Ishikawa (cell line): ENCODE results near the gene HOTAIR.

Source experiments
- CEBPB ChIP-seq: IDR thresholded peaks from 2 replicates; pipeline ENCODE4 v1.6.1; 2012
- CREB1 ChIP-seq: IDR thresholded peaks from 2 replicates; pipeline ENCODE4 v1.6.1; 2012; ENCODE audit warnings: low read depth
- EGR1 ChIP-seq: IDR thresholded peaks from 2 replicates; pipeline ENCODE4 v1.6.1; 2012
- EP300 ChIP-seq: IDR thresholded peaks from 2 replicates; pipeline ENCODE4 v1.6.1; 2012; ENCODE audit warnings: borderline replicate concordance
- FOXM1 ChIP-seq: IDR thresholded peaks from 2 replicates; pipeline ENCODE4 v1.6.1; 2012; ENCODE audit warnings: low read depth, borderline replicate concordance
- MAX ChIP-seq: IDR thresholded peaks from 2 replicates; pipeline ENCODE4 v1.6.1; 2012
- NFIC ChIP-seq: IDR thresholded peaks from 2 replicates; pipeline ENCODE4 v1.6.1; 2012
- RAD21 ChIP-seq: IDR thresholded peaks from 2 replicates; pipeline ENCODE4 v1.6.1; 2012; ENCODE audit warnings: low read depth
- REST ChIP-seq: IDR thresholded peaks from 2 replicates; pipeline ENCODE4 v1.6.1; 2012; ENCODE audit warnings: low read depth, mild to moderate bottlenecking
- TAF1 ChIP-seq: IDR thresholded peaks from 2 replicates; pipeline ENCODE4 v1.6.1; 2012; ENCODE audit warnings: low read depth, mild to moderate bottlenecking
- TCF12 ChIP-seq: IDR thresholded peaks from 2 replicates; pipeline ENCODE4 v1.6.1; 2012; ENCODE audit warnings: low read depth
- TEAD4 ChIP-seq: IDR thresholded peaks from 2 replicates; pipeline ENCODE4 v1.6.1; 2012
- YY1 ChIP-seq: IDR thresholded peaks from 2 replicates; pipeline ENCODE4 v1.6.1; 2012; ENCODE audit warnings: low read depth
- ZBTB7A ChIP-seq: IDR thresholded peaks from 2 replicates; pipeline ENCODE4 v1.6.1; 2012; ENCODE audit warnings: low read depth
- TF ChIP-seq, protein P1 (sequence below): IDR thresholded peaks from 2 replicates; pipeline ENCODE4 v1.6.1; 2012

HOTAIR gene

GRCh38 chr12:54017027-54017788 is 42.5 kb upstream of the HOTAIR start:
- no peak for TF ChIP-seq RAD21
- peak; percentile 32; the same call in 1 of the 2 replicates for TF ChIP-seq NFIC
- TF ChIP-seq ZBTB7A, result peak; percentile 42; the same call in 1 of the 2 replicates
- peak; percentile 17; the same call in 1 of the 2 replicates for TF ChIP-seq MAX

DNA sequence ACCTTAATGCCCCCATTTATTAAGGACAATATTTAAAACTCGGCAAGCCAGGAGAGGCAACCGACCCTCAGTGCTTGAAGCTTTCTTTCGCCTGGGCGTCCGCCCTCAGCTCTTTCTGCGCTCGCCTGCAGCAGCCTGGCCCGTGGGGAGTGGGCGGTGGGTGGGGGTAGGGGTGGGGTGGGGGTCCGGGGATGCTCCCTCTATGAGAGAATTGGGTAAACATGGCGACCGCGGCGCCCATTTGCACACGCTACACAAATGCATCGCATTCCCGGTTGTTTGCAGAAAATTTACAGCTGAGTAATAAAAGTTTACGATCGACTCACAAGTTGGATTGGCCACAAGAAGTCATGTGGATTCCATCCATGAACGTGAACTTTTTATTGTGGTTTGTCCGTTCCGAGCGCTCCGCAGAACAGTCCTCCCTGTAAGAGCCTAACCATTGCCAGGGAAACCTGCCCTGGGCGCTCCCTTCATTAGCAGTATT is 41.8 kb upstream of the HOTAIR start:
- TF ChIP-seq CREB1, result no peak
- TF ChIP-seq MAX, result no peak
- TF ChIP-seq YY1, result 0 out of 2 replicates have a peak, but pooled peaks have one; percentile 52

DNA sequence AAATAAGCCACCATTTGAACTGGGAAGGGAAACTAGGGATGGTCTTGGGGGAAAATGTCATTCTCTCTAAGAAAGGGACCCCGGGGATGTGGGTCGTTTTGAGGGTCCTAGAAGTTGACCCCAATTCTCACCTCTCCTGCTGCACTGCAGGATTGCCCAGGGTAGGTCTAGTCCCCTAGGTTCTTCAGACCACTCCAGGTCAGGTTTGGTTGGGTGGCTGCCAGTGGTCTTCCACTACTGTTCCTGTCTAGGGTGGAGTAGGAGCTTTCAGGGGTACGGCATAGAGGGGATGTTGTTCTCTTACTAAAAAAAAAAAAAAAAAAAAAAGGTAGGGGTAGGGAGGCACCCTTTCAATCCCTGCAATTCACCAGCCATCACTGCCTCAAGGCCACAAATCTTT is 41.3 kb upstream of the HOTAIR start:
- TF ChIP-seq YY1 (no peak), TEAD4 (no peak), CEBPB (no peak), FOXM1 (no peak), NFIC (no peak), EGR1 (no peak), EP300 (no peak), CREB1 (no peak), MAX (no peak), ZBTB7A (no peak), TAF1 (no peak), RAD21 (no peak)
- TF ChIP-seq, protein P1, sequence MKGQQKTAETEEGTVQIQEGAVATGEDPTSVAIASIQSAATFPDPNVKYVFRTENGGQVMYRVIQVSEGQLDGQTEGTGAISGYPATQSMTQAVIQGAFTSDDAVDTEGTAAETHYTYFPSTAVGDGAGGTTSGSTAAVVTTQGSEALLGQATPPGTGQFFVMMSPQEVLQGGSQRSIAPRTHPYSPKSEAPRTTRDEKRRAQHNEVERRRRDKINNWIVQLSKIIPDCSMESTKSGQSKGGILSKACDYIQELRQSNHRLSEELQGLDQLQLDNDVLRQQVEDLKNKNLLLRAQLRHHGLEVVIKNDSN, result no peak

DNA sequence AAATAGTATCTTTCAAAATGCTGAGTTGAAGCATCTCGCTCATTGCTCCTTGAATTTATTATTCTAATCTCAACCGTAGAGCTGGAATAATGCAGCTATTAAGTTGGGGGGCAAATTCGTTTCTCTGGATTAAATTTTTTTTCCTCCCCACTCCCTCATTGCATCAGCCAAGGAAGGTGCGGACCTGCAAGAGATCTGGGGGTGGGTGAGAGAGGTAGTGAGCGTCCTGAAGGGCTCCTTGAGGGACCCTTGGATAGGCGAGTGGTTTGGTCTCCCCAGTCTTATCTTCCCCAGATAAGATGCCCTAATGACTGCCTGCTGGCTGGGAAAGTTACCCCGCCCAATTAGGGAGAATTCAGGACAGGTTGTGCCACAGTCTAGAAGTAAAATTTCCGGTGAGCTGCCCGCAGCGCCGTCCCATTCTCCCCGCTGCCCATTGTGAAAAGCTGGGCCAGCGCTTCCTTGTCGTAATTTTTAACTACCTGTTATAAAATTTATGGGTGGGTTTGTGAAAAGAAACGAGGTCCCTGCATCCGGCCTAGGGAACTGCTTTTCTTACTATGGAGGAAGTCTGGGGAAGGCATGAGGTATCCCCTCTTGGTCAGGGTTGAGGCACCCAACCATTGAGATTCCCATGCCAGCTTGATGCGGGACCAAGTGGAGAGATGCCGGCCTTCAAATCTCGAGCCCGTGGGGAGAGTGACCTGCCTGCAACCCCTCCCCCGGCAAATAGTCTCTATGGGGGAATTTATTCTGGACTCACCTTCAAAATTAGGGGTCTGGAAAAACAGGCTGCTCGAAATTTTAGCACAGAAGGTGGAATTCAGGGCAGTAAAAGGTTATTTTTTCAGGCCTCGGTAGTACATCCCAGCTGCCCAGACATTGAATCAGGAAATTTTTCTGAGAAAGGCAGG is 40.5 kb upstream of the HOTAIR start:
- no peak for TF ChIP-seq TCF12
- no peak for TF ChIP-seq CEBPB
- TF ChIP-seq TAF1, result no peak
- TF ChIP-seq TEAD4, result no peak

DNA sequence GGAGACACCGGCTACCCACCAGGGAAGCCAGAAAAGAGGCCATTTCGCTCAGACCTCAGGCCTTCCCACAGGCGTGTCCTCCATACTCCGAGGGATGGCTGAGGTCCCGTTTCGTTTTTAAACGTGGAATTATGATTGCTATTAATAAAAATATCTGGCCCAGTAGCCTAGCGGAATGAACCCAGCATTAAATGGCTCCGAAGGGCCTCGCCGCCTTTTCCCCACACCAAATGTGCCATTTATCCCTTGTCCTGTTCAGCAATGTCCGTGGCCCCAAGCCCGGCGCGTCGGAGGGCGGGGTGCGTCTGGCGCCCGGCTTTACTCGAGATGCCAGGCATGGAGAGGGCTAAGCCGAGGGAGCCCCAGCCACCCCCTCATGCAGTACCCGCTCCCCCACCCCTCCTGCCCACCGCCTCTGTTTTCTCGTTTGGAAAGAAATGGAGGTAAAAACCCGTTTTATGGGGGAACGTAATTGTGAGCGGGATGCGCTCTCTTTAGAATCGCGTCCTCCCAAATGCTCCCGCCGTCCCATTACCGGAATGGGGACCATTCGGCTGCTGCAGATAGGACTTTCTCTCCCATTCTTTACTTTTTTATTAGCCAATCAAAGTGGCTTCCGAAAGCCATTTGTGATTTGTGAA is 39.7 kb upstream of the HOTAIR start:
- no peak for TF ChIP-seq ZBTB7A
- TF ChIP-seq MAX, result no peak
- no peak for TF ChIP-seq RAD21

- no peak for TF ChIP-seq MAX
- no peak for TF ChIP-seq RAD21
- no peak for TF ChIP-seq CEBPB
- TF ChIP-seq CREB1, result no peak
These were observed 38.1 kb upstream of the HOTAIR start for GRCh38 chr12:54012631-54013409.

- TF ChIP-seq ZBTB7A, result no peak
- no peak for TF ChIP-seq EP300
- no peak for TF ChIP-seq FOXM1
- no peak for TF ChIP-seq RAD21
- TF ChIP-seq CREB1, result no peak
- TF ChIP-seq NFIC, result no peak
- no peak for TF ChIP-seq CEBPB
- TF ChIP-seq MAX, result no peak
- TF ChIP-seq TEAD4, result no peak
- TF ChIP-seq, protein P1, result no peak
- no peak for TF ChIP-seq YY1
- TF ChIP-seq REST, result no peak
- TF ChIP-seq TAF1, result no peak
- no peak for TF ChIP-seq TCF12
- TF ChIP-seq EGR1, result no peak
These were observed 37.1 kb upstream of the HOTAIR start for GRCh38 chr12:54011665-54012532.
